Keratinocyte (primary cell): ENCODE measurements around the gene DYNLT2. TPM values are rescaled to one million over a fixed set of nuclear protein-coding genes. Genes with fewer than 3 reads are reported as not detected.

Source experiments
- DNase-seq: peaks from one replicate; pipeline ENCODE4 v3.0.0-alpha.2; 2011; ENCODE audit warnings: low read depth, missing footprints, low spot score
- FAIRE-seq: peaks from 2 replicates; lab custom pipeline; 2011; peaks lifted over from hg19 to GRCh38; lab: Jason Lieb, UNC
- H2AFZ ChIP-seq: 2 replicates; pipeline ENCODE4 v1.6.0; 2012; ENCODE audit warnings: low read length, control low read depth, inconsistent platforms; ENCODE audit not compliant: control insufficient read depth
- H3K27ac ChIP-seq: 2 replicates; pipeline ENCODE4 v1.5.1; 2011; ENCODE audit warnings: low read length; ENCODE audit not compliant: control insufficient read depth, insufficient read depth
- H3K27me3 ChIP-seq: 3 replicates; pipeline ENCODE4 v1.6.0; 2011; ENCODE audit warnings: low read length; ENCODE audit not compliant: control insufficient read depth, insufficient read depth; ENCODE audit errors: extremely low read depth
- H3K36me3 ChIP-seq, 2 experiments: 2 replicates in 1 of 2; 3 replicates in 1 of 2; pipeline ENCODE4 v1.5.1; 2011; ENCODE audit warnings: low read length in 2 of 2, mild to moderate bottlenecking in 1 of 2; ENCODE audit not compliant: control insufficient read depth in 2 of 2, insufficient read depth in 2 of 2; ENCODE audit errors: extremely low read depth in 1 of 2
- H3K4me1 ChIP-seq: 3 replicates; pipeline ENCODE4 v1.5.1; 2011; ENCODE audit warnings: low read length; ENCODE audit not compliant: control insufficient read depth, insufficient read depth; ENCODE audit errors: extremely low read depth
- H3K4me2 ChIP-seq: 3 replicates; pipeline ENCODE4 v1.6.0; 2011; ENCODE audit warnings: low read depth, low read length; ENCODE audit not compliant: control insufficient read depth, insufficient read depth; ENCODE audit errors: extremely low read depth
- H3K4me3 ChIP-seq, 3 experiments: fragments of 200-600 bp in 1 of 3; sonication (generic) in 1 of 3; 2 replicates in 2 of 3; 3 replicates in 1 of 3; pipeline ENCODE4 v1.5.1; 2011 to 2016; ENCODE audit warnings: low read length in 3 of 3, mild to moderate bottlenecking in 3 of 3, control low read depth in 2 of 3, inconsistent platforms in 1 of 3, low read depth in 1 of 3, mixed read lengths in 1 of 3, mixed run types in 1 of 3, moderate library complexity in 1 of 3; ENCODE audit not compliant: control insufficient read depth in 2 of 3, insufficient read depth in 2 of 3; ENCODE audit errors: extremely low read depth in 1 of 3
- H3K79me2 ChIP-seq: 2 replicates; pipeline ENCODE4 v1.6.0; 2012; ENCODE audit warnings: low read length; ENCODE audit not compliant: control insufficient read depth, insufficient read depth
- H3K9ac ChIP-seq: 3 replicates; pipeline ENCODE4 v1.6.0; 2011; ENCODE audit warnings: low read length; ENCODE audit not compliant: control insufficient read depth, insufficient read depth; ENCODE audit errors: extremely low read depth
- H3K9me1 ChIP-seq: 3 replicates; pipeline ENCODE4 v1.6.0; 2011; ENCODE audit warnings: low read length; ENCODE audit not compliant: control insufficient read depth, insufficient read depth; ENCODE audit errors: extremely low read depth
- H3K9me3 ChIP-seq: 2 replicates; pipeline ENCODE4 v1.5.1; 2012; ENCODE audit warnings: low read depth, low read length; ENCODE audit not compliant: control insufficient read depth
- H4K20me1 ChIP-seq: 3 replicates; pipeline ENCODE4 v1.6.0; 2011; ENCODE audit warnings: low read length; ENCODE audit not compliant: control insufficient read depth, insufficient read depth; ENCODE audit errors: extremely low read depth
- CTCF ChIP-seq, 3 experiments: IDR thresholded peaks in 1 of 3; conservative IDR thresholded peaks in 1 of 3; optimal IDR thresholded peaks in 1 of 3; 2 replicates in 2 of 3; 3 replicates in 1 of 3; pipeline versions ENCODE3 to v1.5.1; 2011; ENCODE audit warnings: low read length in 3 of 3, mild to moderate bottlenecking in 3 of 3, moderate library complexity in 2 of 3, control low read depth in 1 of 3, inconsistent platforms in 1 of 3; ENCODE audit not compliant: insufficient read depth in 2 of 3; ENCODE audit errors: extremely low read depth in 1 of 3
- EZH2 ChIP-seq: IDR thresholded peaks from one replicate; pipeline ENCODE4 v1.6.1; 2012; ENCODE audit warnings: inconsistent platforms, mild to moderate bottlenecking, low read length, moderate library complexity
- dilution Hi-C: fragments of 300-500 bp; cut with MboI; formaldehyde crosslinking; loops from one replicate; pipeline ENCODE4 v1.7.0; 2020; ENCODE audit warnings: low sequenced_read_pairs; ENCODE audit not compliant: extremely low pct_ligation_motif_present
- polyA plus RNA-seq, 5 experiments: library from polyadenylated mRNA; depleted of rRNA in 3 of 5; stranded (reverse) in 3 of 5; stranded (forward) in 1 of 5; unstranded in 1 of 5; fragments of >200 nt; gene quantifications; 1 replicate in 1 of 5; 2 replicates in 3 of 5; 3 replicates in 1 of 5; pipeline versions ENCODE4 v1.2.1 to v1.2.3, GENCODE V29; 2011 to 2012; ENCODE audit warnings: missing spikeins in 2 of 5, low read depth in 1 of 5, low replicate concordance in 1 of 5

The DYNLT2 gene
- polyA plus RNA-seq, 1 donor (not counting 4 experiments of a cell fraction or from before 2014, with no cell fraction given): 0.58 TPM

- dilution Hi-C loops: no loop called here
These were observed 28.8 kb downstream of the DYNLT2 start for GRCh38 chr6:169722362-169723199.

GRCh38 chr6:169720207-169720855 is 31.0 kb downstream of the DYNLT2 start:
- no peak overlapping the region for H2AFZ ChIP-seq
- H3K79me2 ChIP-seq: peaks cover 28% of the 10 kb centered on the region
- dilution Hi-C loops: no loop called here
- no peak overlapping the region for H3K27ac ChIP-seq
- TF ChIP-seq CTCF (optimal IDR thresholded peaks at IDR 0.05 in 1 of 3, IDR thresholded peaks at IDR 0.05 in 1 of 3, conservative IDR thresholded peaks at IDR 0.05 in 1 of 3; ENCODE audit: extremely low read depth in 1 of 3, insufficient read depth in 2 of 3, low read length in 3 of 3): peak in 1 of 3 experiments; percentile 11
- TF ChIP-seq EZH2: no peak
- DNase-seq: no peak
- no peaks in the 10 kb centered on the region for H3K9me1 ChIP-seq
- peaks cover 19% of the 10 kb centered on the region for H3K4me1 ChIP-seq
- H3K9ac ChIP-seq: no peak overlapping the region
- H4K20me1 ChIP-seq: peaks cover 2% of the 10 kb centered on the region
- H3K27me3 ChIP-seq: no peaks in the 10 kb centered on the region
- no peak overlapping the region for H3K4me2 ChIP-seq
- H3K4me3 ChIP-seq: no peak overlapping the region
- no peak for FAIRE-seq
- no peaks in the 10 kb centered on the region for H3K9me3 ChIP-seq
- H3K36me3 ChIP-seq: peaks cover 0 to 1% of the 10 kb centered on the region in 2 experiments

More at GRCh38 chr6:169722362-169723199, 28.8 kb downstream of the DYNLT2 start:
- peaks cover 28% of the 10 kb centered on the region for H3K79me2 ChIP-seq
- H3K4me2 ChIP-seq: peak overlapping the region; percentile 99
- H3K4me3 ChIP-seq: peak overlapping the region; percentile 52 to 90 (median 87)
- peaks cover 19% of the 10 kb centered on the region for H3K4me1 ChIP-seq
- H3K9me3 ChIP-seq: no peaks in the 10 kb centered on the region
- DNase-seq (no peak), FAIRE-seq (peak; percentile 84)
- H3K27ac ChIP-seq: peak overlapping the region; percentile 80
- no peak for TF ChIP-seq EZH2
- TF ChIP-seq CTCF (optimal IDR thresholded peaks at IDR 0.05 in 1 of 3, IDR thresholded peaks at IDR 0.05 in 1 of 3, conservative IDR thresholded peaks at IDR 0.05 in 1 of 3; ENCODE audit: extremely low read depth in 1 of 3, insufficient read depth in 2 of 3, low read length in 3 of 3): no peak
- peaks cover 2% of the 10 kb centered on the region for H4K20me1 ChIP-seq
- H3K9me1 ChIP-seq: no peaks in the 10 kb centered on the region
- no peaks in the 10 kb centered on the region for H3K36me3 ChIP-seq
- peak overlapping the region; percentile 80 for H3K9ac ChIP-seq
- H3K27me3 ChIP-seq: no peaks in the 10 kb centered on the region
- peak overlapping the region; percentile 81 for H2AFZ ChIP-seq
